Stimulated activated CD4-positive, alpha-beta T cell treated with anti-CD3 and anti-CD28 coated beads, Interleukin-2, amount 100 ng/mL, for 4 hours (primary cell): Measurements from ENCODE around the gene UCP3.

Source experiments
- DNase-seq: peaks from one replicate; pipeline ENCODE4 v3.0.0-alpha.2; 2020; ENCODE audit warnings: low read depth

UCP3 gene

GRCh38 chr11:73951797-73952196 lies 57.1 kb downstream of the UCP3 start:
- DNase-seq: no peak

- no peak for DNase-seq
Observed at GRCh38 chr11:73950869-73951710, 57.8 kb downstream of the UCP3 start, which contains the start of gene DNAJB13. Gene DNAJB13, plus strand, starts transcription at chr11:73951026. Its CDS starts 44 bp downstream, at chr11:73951070.
